Testis (tissue), 5 donors: ENCODE data around the gene RAB27A. TPM values are rescaled to one million over a fixed set of nuclear protein-coding genes. Genes with fewer than 3 reads are reported as not detected.

Source experiments
- DNase-seq: peaks from one replicate; pipeline ENCODE4 v3.0.0-alpha.2; 2019
- H3K27ac ChIP-seq, 2 donors: fragments of 200-600 bp; sonication (generic); one replicate each; pipeline ENCODE4 v1.5.1; 2019
- H3K27me3 ChIP-seq: fragments of 200-600 bp; sonication (generic); one replicate; pipeline ENCODE4 v1.5.1; 2019
- H3K36me3 ChIP-seq: fragments of 200-600 bp; sonication (generic); one replicate; pipeline ENCODE4 v1.5.1; 2017; ENCODE audit warnings: low read depth; ENCODE audit errors: missing control alignments
- H3K4me1 ChIP-seq: fragments of 200-600 bp; sonication (generic); one replicate; pipeline ENCODE4 v1.5.1; 2019
- H3K4me3 ChIP-seq, 2 donors: fragments of 200-600 bp; sonication (generic); one replicate each; pipeline ENCODE4 v1.5.1; 2017 to 2019
- H3K9me3 ChIP-seq: fragments of 200-600 bp; sonication (generic); one replicate; pipeline ENCODE4 v1.5.1; 2017
- POLR2A ChIP-seq: fragments of 450-650 bp; IDR thresholded peaks from one replicate; pipeline ENCODE4 v1.6.1; 2017; ENCODE audit warnings: antibody characterized with exemption, mild to moderate bottlenecking, moderate library complexity
- WGBS, 2 donors: methylation state at CpG; one replicate each; pipeline ENCODE4 v1.1.5; 2018; 5-methylcytosine and 5-hydroxymethylcytosine counted together
- intact Hi-C: fragments of 100-400 bp; cut with DNase I; formaldehyde crosslinking; loops from one replicate; pipeline ENCODE4 v1.15.1; 2023; ENCODE audit warnings: low total_unique reads
- long read RNA-seq, 2 donors: transcript quantifications; one replicate each; lab custom pipeline, GENCODE V29; 2026
- polyA plus RNA-seq: library from polyadenylated mRNA; stranded (reverse); fragments of 350-450 nt; fragmentation: Illumina TruSeq; extraction: RNeasy Lipid Tissue Mini Kit (QIAGEN cat#74804); gene quantifications from one replicate; pipeline ENCODE4 v1.2.3, GENCODE V29; 2014; ENCODE audit warnings: low read depth, low replicate concordance; ENCODE audit not compliant: insufficient read depth
- total RNA-seq, 2 donors: library from RNA; depleted of rRNA; stranded (reverse); fragments of >200 nt; gene quantifications; one replicate each; pipeline ENCODE4 v1.2.3, GENCODE V29; 2016
- TF ChIP-seq, protein P1 (sequence below), 3 experiments: fragments of 450-650 bp in 2 of 3; fragments of 200-600 bp in 1 of 3; sonication (generic) in 1 of 3; IDR thresholded peaks; one replicate each; pipeline ENCODE4 v1.5.1; 2016 to 2019; ENCODE audit warnings: antibody characterized with exemption in 3 of 3, mild to moderate bottlenecking in 2 of 3, moderate library complexity in 1 of 3

Gene RAB27A
- total RNA-seq (10 to 100 TPM; 13.1 to 13.7 TPM), polyA plus RNA-seq (19.2 TPM)
- long read RNA-seq, donor 1, partial matches to known transcripts = 0 of 3 reads
- long read RNA-seq, donor 1, other reads (novel, unspliced or antisense) = 0 of 3 reads
- long read RNA-seq, donor 2, partial matches to known transcripts = 0 of 1 reads
- long read RNA-seq, donor 2, other reads (novel, unspliced or antisense) = 0 of 1 reads

- Histone ChIP-seq H3K27me3 (no peaks in the 10 kb centered on the region), H3K36me3 (no peaks in the 10 kb centered on the region), H3K4me3 (peak within 1 kb of the TSS; percentile 84 to 85), H3K9me3 (no peaks in the 10 kb centered on the region), H3K27ac (peak within 1 kb of the TSS; percentile 83 to 93), H3K4me1 (peaks cover 3% of the 10 kb centered on the region)
- WGBS, 2 donors = 0 to 1% methylated on average over 25 to 58 of the region's 69 CpGs
- DNase-seq = peak; percentile 71
- TF ChIP-seq, protein P1, sequence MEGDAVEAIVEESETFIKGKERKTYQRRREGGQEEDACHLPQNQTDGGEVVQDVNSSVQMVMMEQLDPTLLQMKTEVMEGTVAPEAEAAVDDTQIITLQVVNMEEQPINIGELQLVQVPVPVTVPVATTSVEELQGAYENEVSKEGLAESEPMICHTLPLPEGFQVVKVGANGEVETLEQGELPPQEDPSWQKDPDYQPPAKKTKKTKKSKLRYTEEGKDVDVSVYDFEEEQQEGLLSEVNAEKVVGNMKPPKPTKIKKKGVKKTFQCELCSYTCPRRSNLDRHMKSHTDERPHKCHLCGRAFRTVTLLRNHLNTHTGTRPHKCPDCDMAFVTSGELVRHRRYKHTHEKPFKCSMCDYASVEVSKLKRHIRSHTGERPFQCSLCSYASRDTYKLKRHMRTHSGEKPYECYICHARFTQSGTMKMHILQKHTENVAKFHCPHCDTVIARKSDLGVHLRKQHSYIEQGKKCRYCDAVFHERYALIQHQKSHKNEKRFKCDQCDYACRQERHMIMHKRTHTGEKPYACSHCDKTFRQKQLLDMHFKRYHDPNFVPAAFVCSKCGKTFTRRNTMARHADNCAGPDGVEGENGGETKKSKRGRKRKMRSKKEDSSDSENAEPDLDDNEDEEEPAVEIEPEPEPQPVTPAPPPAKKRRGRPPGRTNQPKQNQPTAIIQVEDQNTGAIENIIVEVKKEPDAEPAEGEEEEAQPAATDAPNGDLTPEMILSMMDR (IDR thresholded peaks at IDR 0.05) = no peak
- intact Hi-C loops = loop anchor here (5.0 kb wide), 1 partner anchor 73 kb away; no protein-coding TSS in a partner anchor
Observed at GRCh38 chr15:55289746-55290527, at the start of gene RAB27A. RAB27A (minus strand) TSS chr15:55289813; CDS start chr15:55234934, 54,879 bp downstream.

GRCh38 chr15:55337160-55337559 lies 47.5 kb upstream of the RAB27A start:
- no peak overlapping the region for H3K4me3 ChIP-seq
- intact Hi-C loops = no loop called here
- H3K27ac ChIP-seq = no peak overlapping the region
- no peaks in the 10 kb centered on the region for H3K4me1 ChIP-seq
- H3K36me3 ChIP-seq = no peaks in the 10 kb centered on the region
- DNase-seq = no peak
- 100% methylated on average over 1 of the region's 1 CpG for WGBS, 2 donors
- TF ChIP-seq POLR2A = no peak
- TF ChIP-seq, protein P1 (IDR thresholded peaks at IDR 0.05) = no peak
- H3K27me3 ChIP-seq = no peaks in the 10 kb centered on the region
- H3K9me3 ChIP-seq = no peaks in the 10 kb centered on the region

- no peak for TF ChIP-seq POLR2A
- TF ChIP-seq, protein P1 (IDR thresholded peaks at IDR 0.05) = no peak
- intact Hi-C loops = no loop called here
- Histone ChIP-seq H3K36me3 (no peaks in the 10 kb centered on the region), H3K4me3 (no peak overlapping the region), H3K4me1 (no peaks in the 10 kb centered on the region), H3K27ac (no peak overlapping the region), H3K9me3 (no peaks in the 10 kb centered on the region), H3K27me3 (no peaks in the 10 kb centered on the region)
- WGBS, 2 donors = 78 to 90% methylated on average over 1 of the region's 1 CpG
- DNase-seq = no peak
Observed at GRCh38 chr15:55334997-55335396, 45.4 kb upstream of the RAB27A start.

DNA sequence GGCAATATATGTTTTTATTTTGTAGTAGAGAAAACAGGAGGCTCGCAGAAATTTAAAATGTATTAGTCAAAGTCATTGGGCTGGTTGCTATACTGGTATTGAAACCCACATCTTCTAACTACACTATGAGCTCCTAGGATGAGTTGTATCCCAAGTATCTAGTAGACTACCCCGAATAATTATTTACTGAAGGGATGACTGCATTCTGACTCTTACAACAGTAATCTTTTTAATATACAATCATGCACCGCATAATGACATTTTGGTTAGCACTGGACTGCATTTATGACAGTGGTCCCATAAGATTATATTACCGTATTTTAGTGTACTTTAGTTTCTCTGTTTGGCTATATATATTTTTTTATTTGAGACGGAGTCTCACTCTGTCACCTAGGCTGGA lies 44.8 kb upstream of the RAB27A start:
- intact Hi-C loops = no loop called here
- DNase-seq = no peak
- no peaks in the 10 kb centered on the region for H3K4me1 ChIP-seq
- H3K27me3 ChIP-seq = no peaks in the 10 kb centered on the region
- no peaks in the 10 kb centered on the region for H3K9me3 ChIP-seq
- 91 to 96% methylated on average over 5 of the region's 5 CpGs for WGBS, 2 donors
- no peak overlapping the region for H3K27ac ChIP-seq
- no peaks in the 10 kb centered on the region for H3K36me3 ChIP-seq
- TF ChIP-seq, protein P1 (IDR thresholded peaks at IDR 0.05) = no peak
- TF ChIP-seq POLR2A = no peak
- H3K4me3 ChIP-seq = no peak overlapping the region
